MM.1S (cell line): ENCODE results near the gene RNASET2.

Source experiments
- DNase-seq: peaks from one replicate; pipeline ENCODE4 v3.0.0-alpha.2; 2015
- H2AFZ ChIP-seq: fragments of 300-600 bp; sonication (generic); 2 replicates; pipeline ENCODE4 v1.6.0; 2016; ENCODE audit warnings: antibody characterized with exemption, low read length
- H3F3A ChIP-seq: fragments of 300-600 bp; sonication (generic); 2 replicates; pipeline ENCODE4 v1.6.1; 2016; ENCODE audit warnings: mild to moderate bottlenecking, antibody characterized with exemption, low read length, moderate library complexity, mixed read lengths; ENCODE audit not compliant: insufficient read depth
- H3K27ac ChIP-seq: fragments of 300-600 bp; sonication (generic); 2 replicates; pipeline ENCODE4 v1.5.1; 2016; ENCODE audit warnings: mild to moderate bottlenecking, low read length
- H3K27me3 ChIP-seq: fragments of 300-600 bp; sonication (generic); replicated peaks from 2 replicates; pipeline ENCODE4 v1.6.0; 2016; ENCODE audit warnings: low read length; ENCODE audit not compliant: insufficient read depth
- H3K36me3 ChIP-seq: fragments of 300-600 bp; sonication (generic); replicated peaks from 2 replicates; pipeline ENCODE4 v1.6.1; 2016; ENCODE audit warnings: mild to moderate bottlenecking, low read length, mixed read lengths; ENCODE audit not compliant: insufficient read depth
- H3K4me1 ChIP-seq: fragments of 300-600 bp; sonication (generic); 2 replicates; pipeline ENCODE4 v1.6.1; 2016; ENCODE audit warnings: low read length, mixed read lengths
- H3K4me2 ChIP-seq: fragments of 300-600 bp; sonication (generic); 2 replicates; pipeline ENCODE4 v1.6.0; 2016; ENCODE audit warnings: low read depth, low read length
- H3K4me3 ChIP-seq: fragments of 300-600 bp; sonication (generic); 2 replicates; pipeline ENCODE4 v1.5.1; 2016; ENCODE audit warnings: low read length, mixed read lengths
- H3K79me2 ChIP-seq: fragments of 300-600 bp; sonication (generic); 2 replicates; pipeline ENCODE4 v1.6.1; 2016; ENCODE audit warnings: mixed run types, low read length, mixed read lengths
- H3K9ac ChIP-seq: fragments of 300-600 bp; sonication (generic); 2 replicates; pipeline ENCODE4 v1.6.1; 2016; ENCODE audit warnings: low read length, mixed read lengths
- H3K9me2 ChIP-seq: fragments of 300-600 bp; sonication (generic); replicated peaks from 2 replicates; pipeline ENCODE4 v1.6.1; 2016; ENCODE audit warnings: mild to moderate bottlenecking, low read length, mixed read lengths; ENCODE audit not compliant: insufficient read depth
- H3K9me3 ChIP-seq: fragments of 300-600 bp; sonication (generic); replicated peaks from 2 replicates; pipeline ENCODE4 v1.6.1; 2016; ENCODE audit warnings: mild to moderate bottlenecking, low read length, mixed read lengths; ENCODE audit not compliant: insufficient read depth
- H4K20me1 ChIP-seq: fragments of 300-600 bp; sonication (generic); 2 replicates; pipeline ENCODE4 v1.6.1; 2016; ENCODE audit warnings: mild to moderate bottlenecking, low read length, moderate library complexity, mixed read lengths; ENCODE audit not compliant: insufficient read depth
- EZH2 ChIP-seq: fragments of 300-600 bp; sonication (generic); optimal IDR thresholded peaks from 2 replicates; pipeline ENCODE3; 2017; ENCODE audit warnings: low read depth, mild to moderate bottlenecking, antibody characterized with exemption, low read length, mixed read lengths
- EZH2phosphoT487 ChIP-seq: fragments of 300-600 bp; sonication (generic); IDR thresholded peaks from 2 replicates; pipeline ENCODE4 v1.6.1; 2018; ENCODE audit warnings: antibody characterized with exemption, low read length
- TF ChIP-seq, protein P1 (sequence below): fragments of 300-600 bp; sonication (generic); IDR thresholded peaks from 2 replicates; pipeline ENCODE4 v1.5.1; 2016; ENCODE audit warnings: antibody characterized with exemption, low read length, mixed read lengths

The RNASET2 gene

DNA sequence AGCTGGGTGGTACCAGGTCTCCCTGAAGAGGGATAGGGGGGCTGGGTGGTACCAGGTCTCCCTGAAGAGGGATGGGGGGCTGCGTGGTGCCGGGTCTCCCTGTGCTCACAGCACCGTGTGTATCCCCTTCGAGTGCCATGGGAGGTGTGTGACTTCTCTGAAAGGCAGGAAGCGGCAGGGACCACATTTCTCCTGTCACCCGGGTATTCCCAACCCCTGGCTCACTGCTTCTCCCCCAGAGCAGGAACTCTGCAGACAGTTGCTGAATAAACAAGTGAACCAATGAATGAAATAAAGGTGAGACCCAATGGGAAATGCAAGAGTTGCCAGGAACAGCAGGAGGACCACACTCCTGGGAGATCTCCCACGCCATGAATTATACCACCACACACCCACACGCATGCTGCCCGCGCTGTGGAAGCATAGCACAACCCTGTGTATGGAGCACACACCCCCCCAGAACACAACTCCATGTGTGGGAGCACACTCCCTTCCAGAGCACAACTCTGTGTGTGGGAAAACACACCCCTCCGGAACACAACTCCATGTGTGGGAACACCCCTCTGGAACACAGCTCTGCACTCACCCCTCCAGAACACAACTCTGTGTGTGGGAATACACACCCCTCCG, 50.7 kb downstream of the RNASET2 start:
- no peaks in the 10 kb centered on the region for H3K36me3 ChIP-seq
- no peak overlapping the region for H2AFZ ChIP-seq
- H3K27me3 ChIP-seq = no peaks in the 10 kb centered on the region
- H3K27ac ChIP-seq = no peak overlapping the region
- no peaks in the 10 kb centered on the region for H3K79me2 ChIP-seq
- H3K4me2 ChIP-seq = no peak overlapping the region
- no peak overlapping the region for H3K9ac ChIP-seq
- H3K9me2 ChIP-seq = no peaks in the 10 kb centered on the region
- no peaks in the 10 kb centered on the region for H3K4me1 ChIP-seq
- H3K4me3 ChIP-seq = no peak overlapping the region
- no peaks in the 10 kb centered on the region for H3K9me3 ChIP-seq
- no peaks in the 10 kb centered on the region for H4K20me1 ChIP-seq
- DNase-seq = no peak
- H3F3A ChIP-seq = no peaks in the 10 kb centered on the region
- TF ChIP-seq EZH2 (no peak), EZH2phosphoT487 (no peak)
- TF ChIP-seq, protein P1, sequence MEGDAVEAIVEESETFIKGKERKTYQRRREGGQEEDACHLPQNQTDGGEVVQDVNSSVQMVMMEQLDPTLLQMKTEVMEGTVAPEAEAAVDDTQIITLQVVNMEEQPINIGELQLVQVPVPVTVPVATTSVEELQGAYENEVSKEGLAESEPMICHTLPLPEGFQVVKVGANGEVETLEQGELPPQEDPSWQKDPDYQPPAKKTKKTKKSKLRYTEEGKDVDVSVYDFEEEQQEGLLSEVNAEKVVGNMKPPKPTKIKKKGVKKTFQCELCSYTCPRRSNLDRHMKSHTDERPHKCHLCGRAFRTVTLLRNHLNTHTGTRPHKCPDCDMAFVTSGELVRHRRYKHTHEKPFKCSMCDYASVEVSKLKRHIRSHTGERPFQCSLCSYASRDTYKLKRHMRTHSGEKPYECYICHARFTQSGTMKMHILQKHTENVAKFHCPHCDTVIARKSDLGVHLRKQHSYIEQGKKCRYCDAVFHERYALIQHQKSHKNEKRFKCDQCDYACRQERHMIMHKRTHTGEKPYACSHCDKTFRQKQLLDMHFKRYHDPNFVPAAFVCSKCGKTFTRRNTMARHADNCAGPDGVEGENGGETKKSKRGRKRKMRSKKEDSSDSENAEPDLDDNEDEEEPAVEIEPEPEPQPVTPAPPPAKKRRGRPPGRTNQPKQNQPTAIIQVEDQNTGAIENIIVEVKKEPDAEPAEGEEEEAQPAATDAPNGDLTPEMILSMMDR = no peak

DNA sequence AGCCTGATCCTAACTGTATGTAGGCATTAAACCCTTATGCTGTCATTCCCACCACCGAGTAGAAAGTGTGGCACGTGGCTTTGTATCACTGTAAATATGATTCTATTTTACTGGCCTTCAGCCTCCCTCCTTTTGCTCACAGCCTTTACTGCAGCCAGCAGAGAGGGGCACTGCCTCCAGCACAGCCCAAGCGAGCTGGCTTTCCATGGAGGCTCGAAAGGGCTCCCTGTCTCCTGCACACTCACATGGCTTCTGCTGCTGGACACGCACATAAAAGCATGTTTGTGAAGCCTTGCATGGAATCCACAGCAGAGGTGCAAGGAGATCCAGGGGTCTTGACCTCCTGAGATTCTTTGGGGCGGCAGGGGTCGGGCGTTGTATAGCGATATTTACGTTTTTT, 51.3 kb downstream of the RNASET2 start:
- no peak overlapping the region for H3K9ac ChIP-seq
- no peaks in the 10 kb centered on the region for H4K20me1 ChIP-seq
- H2AFZ ChIP-seq = no peak overlapping the region
- H3K4me1 ChIP-seq = no peaks in the 10 kb centered on the region
- H3K79me2 ChIP-seq = no peaks in the 10 kb centered on the region
- TF ChIP-seq, protein P1 = no peak
- TF ChIP-seq EZH2 (no peak), EZH2phosphoT487 (no peak)
- H3K27ac ChIP-seq = no peak overlapping the region
- H3K4me3 ChIP-seq = no peak overlapping the region
- no peaks in the 10 kb centered on the region for H3K9me3 ChIP-seq
- no peaks in the 10 kb centered on the region for H3K27me3 ChIP-seq
- no peaks in the 10 kb centered on the region for H3K36me3 ChIP-seq
- no peaks in the 10 kb centered on the region for H3K9me2 ChIP-seq
- H3K4me2 ChIP-seq = no peak overlapping the region
- no peak for DNase-seq
- H3F3A ChIP-seq = no peaks in the 10 kb centered on the region

GRCh38 chr6:166904101-166904746, 52.1 kb downstream of the RNASET2 start:
- no peaks in the 10 kb centered on the region for H3F3A ChIP-seq
- H4K20me1 ChIP-seq = no peaks in the 10 kb centered on the region
- H3K4me2 ChIP-seq = no peak overlapping the region
- H3K9me2 ChIP-seq = no peaks in the 10 kb centered on the region
- H3K27ac ChIP-seq = no peak overlapping the region
- no peak for TF ChIP-seq EZH2
- TF ChIP-seq EZH2phosphoT487 = no peak
- TF ChIP-seq, protein P1 = no peak
- H3K4me1 ChIP-seq = no peaks in the 10 kb centered on the region
- no peak overlapping the region for H3K4me3 ChIP-seq
- no peaks in the 10 kb centered on the region for H3K9me3 ChIP-seq
- no peak overlapping the region for H3K9ac ChIP-seq
- no peaks in the 10 kb centered on the region for H3K27me3 ChIP-seq
- no peaks in the 10 kb centered on the region for H3K79me2 ChIP-seq
- no peak for DNase-seq
- H3K36me3 ChIP-seq = no peaks in the 10 kb centered on the region
- no peak overlapping the region for H2AFZ ChIP-seq
